Measurements from ENCODE around the gene IFNL3.

GRCh38 chr19:39206122-39206521 is 38.7 kb downstream of the IFNL3 start:
- TF ChIP-seq CTCF (IDR thresholded peaks at IDR 0.05) (no peak), EZH2phosphoT487 (IDR thresholded peaks at IDR 0.05) (no peak), EZH2 (IDR thresholded peaks at IDR 0.05) (no peak)
